Coronary artery (tissue), 2 donors: ENCODE results near the gene RNASEH2A.

Source experiments
- DNase-seq: peaks from one replicate; pipeline ENCODE4 v3.0.0-alpha.2; 2017; ENCODE audit warnings: low spot score
- H3K27ac ChIP-seq, 2 donors: fragments of 200-600 bp; sonication (generic); one replicate each; pipeline ENCODE4 v1.5.1; 2016 to 2019
- H3K4me3 ChIP-seq: fragments of 200-600 bp; sonication (generic); 2 replicates; pipeline ENCODE4 v1.5.1; 2016; ENCODE audit warnings: mild to moderate bottlenecking, moderate library complexity
- CTCF ChIP-seq: fragments of 200-600 bp; sonication (generic); IDR thresholded peaks from one replicate; pipeline ENCODE4 v1.5.1; 2019; ENCODE audit warnings: antibody characterized with exemption

The RNASEH2A gene

GRCh38 chr19:12786952-12787351 is 19.4 kb upstream of the RNASEH2A start:
- DNase-seq: no peak
- peak overlapping the region; percentile 97 to 99 for H3K27ac ChIP-seq
- no peak for TF ChIP-seq CTCF
- H3K4me3 ChIP-seq: no peak overlapping the region

- no peak for DNase-seq
- TF ChIP-seq CTCF: no peak
- H3K27ac ChIP-seq: peak overlapping the region; percentile 97 to 99
- H3K4me3 ChIP-seq: no peak overlapping the region
Observed at GRCh38 chr19:12787458-12787857, 18.9 kb upstream of the RNASEH2A start.

GRCh38 chr19:12788042-12788681 is 18.2 kb upstream of the RNASEH2A start:
- H3K4me3 ChIP-seq: peak overlapping the region; percentile 97
- no peak for TF ChIP-seq CTCF
- H3K27ac ChIP-seq: peak overlapping the region; percentile 97 to 99
- DNase-seq: no peak

GRCh38 chr19:12788682-12789097 is 17.7 kb upstream of the RNASEH2A start:
- peak; percentile 90 for DNase-seq
- TF ChIP-seq CTCF: no peak
- Histone ChIP-seq H3K4me3 (peak overlapping the region; percentile 97), H3K27ac (peak overlapping the region; percentile 97 to 99)

- H3K27ac ChIP-seq: peak overlapping the region; percentile 97 to 99
- peak overlapping the region; percentile 97 for H3K4me3 ChIP-seq
- no peak for TF ChIP-seq CTCF
- no peak for DNase-seq
Observed at GRCh38 chr19:12789098-12789903, 17.1 kb upstream of the RNASEH2A start.

GRCh38 chr19:12789904-12790619 is 16.3 kb upstream of the RNASEH2A start:
- no peak for TF ChIP-seq CTCF
- H3K4me3 ChIP-seq: peak overlapping the region; percentile 97
- peak overlapping the region; percentile 97 to 99 for H3K27ac ChIP-seq
- DNase-seq: peak; percentile 99
